GM21576 (cell line): ENCODE results near the gene SP9.

Experiments used
- ATAC-seq: cut with Tn5 transposase; IDR thresholded peaks from one replicate; pipeline ENCODE4 v1.9.1; 2021; ENCODE audit warnings: mild to moderate bottlenecking, moderate library complexity; ENCODE audit not compliant: unreplicated experiment

SP9 gene

DNA sequence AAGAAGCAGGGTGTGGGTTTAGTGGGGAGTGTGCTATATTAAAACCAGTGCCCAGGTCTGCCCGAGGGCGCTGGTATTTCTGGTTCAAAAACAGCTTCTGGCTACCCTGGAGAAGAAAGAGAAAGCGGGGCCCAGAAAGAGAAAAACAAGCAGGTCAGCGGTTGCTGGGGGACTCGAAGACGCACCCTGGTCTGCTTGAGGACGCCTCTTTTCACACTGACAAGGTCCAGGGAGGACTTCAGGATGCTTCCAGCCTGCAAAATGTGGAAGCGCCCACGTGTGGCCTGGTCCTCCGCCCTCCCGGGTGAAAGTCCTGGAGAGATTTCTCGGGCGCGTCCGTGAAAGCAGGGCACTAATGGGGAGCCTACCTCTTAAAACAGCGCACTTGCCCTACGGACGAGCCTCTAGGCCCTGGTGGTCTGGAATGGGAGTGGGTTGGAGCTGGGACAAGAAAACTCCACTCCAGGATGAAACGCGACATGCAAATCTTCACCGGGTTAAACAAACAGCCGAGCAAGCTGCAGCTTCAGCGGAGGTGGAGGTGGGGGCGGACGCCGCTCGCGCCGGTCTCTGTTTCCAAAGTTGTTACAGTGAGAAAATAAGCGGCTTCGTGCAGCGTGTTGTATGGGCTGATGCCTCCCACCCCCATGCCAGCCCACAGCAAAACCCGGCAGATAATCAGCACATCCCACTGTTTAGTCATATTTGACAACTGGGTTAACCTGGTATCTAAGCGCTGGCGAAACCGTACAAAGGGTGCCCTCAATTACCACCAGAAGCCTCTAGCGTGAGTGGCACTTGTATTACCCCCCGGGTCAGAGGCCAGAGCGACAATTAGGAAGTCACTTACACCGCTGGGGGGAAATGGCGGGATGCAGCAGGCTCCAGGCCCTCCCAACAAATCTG, 1.1 kb upstream of the SP9 start:
- no peak for ATAC-seq

DNA sequence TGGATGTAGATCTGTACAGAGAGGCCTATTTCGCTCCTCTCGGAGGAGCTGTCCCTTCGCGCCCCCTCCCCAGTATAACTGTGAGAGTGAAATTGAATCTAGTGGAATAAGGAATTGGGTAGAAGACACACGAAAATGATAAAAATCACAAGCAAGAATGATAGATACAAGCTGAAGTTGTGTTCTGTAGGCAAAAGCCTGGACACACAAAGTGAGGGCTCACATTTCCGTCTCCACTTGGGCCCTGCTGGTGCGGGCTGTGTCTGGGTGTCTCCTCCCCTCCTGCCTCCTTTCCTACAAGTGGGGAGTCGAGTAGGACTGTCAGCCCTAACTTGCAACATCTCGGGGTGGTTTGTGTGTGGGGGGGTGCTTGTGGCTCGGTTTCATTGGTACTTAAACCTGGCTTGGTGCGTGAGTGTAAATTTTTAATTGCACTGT, 457 bp upstream of the SP9 start:
- ATAC-seq, result no peak

DNA sequence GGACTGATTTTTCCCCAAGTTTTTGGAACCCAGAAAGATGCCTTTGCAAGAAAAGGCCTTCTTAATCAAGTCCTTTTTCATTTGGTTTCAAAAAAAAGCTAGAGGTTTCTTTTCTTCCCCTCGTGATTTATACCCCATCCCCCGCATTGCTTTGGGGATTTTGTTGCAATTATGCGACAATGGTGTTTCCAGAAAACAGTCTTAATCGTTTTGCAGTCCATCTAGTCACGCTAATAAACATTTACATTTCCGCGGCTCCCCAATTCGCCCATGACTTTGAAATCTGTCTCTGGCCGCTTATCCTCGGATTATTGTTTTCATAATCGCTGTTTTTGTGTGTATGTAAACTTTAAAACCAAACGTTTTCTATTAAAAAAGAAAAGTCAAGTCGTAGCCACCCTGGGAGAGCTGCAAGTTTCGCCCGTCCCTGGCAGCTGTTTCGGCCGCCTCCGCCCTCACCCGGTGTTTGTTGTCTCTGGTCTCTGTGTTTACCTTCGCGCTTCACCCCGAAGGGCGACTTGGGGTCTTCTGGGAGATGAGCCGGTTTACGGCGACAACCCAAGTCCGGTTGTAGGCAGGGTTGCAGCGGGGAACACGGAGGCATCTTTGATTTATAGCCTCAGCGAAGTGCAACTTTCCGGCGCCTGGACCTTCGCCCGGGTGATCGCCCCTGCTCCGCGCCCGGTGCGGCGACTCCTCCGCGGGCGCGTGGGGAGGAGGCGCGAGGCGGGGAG, 667 bp downstream of the SP9 start:
- no peak for ATAC-seq

DNA sequence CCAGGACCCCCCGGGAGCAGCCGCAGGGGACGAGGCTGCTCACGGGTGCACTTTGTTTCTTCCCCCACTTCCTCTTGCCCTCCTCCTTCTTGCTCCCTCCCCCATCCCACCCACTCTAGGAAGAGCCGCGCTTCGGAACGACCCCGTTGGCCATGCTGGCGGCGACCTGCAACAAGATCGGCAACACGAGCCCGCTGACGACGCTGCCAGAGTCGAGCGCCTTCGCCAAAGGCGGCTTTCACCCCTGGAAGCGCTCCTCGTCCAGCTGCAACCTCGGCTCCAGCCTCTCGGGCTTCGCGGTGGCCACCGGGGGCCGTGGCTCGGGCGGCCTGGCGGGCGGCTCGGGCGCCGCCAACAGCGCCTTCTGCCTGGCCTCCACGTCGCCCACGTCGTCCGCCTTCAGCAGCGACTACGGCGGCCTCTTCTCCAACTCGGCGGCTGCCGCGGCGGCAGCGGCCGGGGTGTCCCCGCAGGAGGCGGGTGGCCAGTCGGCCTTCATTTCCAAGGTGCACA, 1.3 kb downstream of the SP9 start:
- ATAC-seq, result no peak

DNA sequence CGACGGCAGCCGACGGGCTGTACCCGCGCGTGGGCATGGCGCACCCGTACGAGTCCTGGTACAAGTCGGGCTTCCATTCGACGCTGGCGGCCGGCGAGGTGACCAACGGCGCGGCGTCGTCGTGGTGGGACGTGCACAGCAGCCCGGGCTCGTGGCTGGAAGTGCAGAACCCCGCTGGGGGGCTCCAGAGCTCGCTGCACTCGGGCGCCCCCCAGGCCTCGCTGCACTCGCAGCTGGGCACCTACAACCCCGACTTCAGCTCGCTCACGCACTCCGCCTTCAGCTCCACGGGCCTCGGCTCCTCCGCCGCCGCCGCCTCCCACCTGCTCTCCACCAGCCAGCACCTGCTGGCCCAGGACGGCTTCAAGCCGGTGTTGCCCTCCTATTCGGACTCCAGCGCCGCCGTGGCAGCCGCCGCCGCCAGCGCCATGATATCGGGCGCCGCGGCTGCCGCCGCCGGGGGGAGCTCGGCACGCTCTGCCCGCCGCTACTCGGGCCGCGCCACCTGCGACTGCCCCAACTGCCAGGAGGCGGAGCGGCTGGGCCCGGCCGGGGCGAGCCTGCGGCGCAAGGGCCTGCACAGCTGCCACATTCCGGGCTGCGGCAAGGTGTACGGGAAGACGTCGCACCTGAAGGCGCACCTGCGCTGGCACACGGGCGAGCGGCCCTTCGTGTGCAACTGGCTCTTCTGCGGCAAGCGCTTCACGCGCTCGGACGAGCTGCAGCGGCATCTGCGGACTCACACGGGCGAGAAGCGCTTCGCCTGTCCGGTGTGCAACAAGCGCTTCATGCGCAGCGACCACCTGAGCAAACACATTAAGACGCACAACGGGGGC, 2.0 kb downstream of the SP9 start:
- ATAC-seq, result peak; percentile 37

DNA sequence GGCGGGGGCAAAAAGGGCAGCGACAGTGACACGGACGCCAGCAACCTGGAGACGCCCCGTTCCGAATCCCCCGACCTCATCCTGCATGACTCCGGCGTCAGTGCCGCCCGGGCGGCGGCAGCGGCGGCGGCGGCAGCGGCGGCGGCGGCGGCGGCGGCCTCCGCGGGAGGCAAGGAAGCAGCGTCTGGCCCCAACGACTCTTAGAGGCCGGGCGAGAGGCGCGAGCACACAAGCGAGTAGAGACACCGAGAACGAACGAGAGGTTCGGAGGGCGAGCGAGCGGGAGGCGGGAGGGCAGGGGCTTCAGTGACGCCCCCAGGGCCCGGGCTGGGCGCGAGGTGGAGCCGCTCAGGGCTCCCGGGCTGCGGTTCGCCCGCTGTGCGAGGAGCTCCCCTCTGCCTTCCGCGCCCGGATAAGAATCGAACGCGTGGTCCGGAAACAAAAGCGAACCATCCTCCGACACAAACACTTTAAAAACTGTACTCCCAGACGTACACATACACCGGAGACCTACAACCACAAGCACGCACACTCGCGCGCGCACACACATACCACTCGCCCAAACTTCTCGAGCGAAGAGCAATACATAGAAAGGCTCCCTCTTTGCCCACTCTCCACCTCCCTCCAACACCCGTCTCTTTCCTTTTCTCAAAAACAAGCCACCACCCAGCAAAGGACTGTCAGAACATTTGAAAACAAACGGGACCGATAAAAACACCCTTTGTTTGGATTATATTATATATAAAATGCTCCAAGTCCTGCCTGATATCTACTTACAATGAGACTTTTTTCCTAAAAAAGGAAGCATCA, 2.8 kb downstream of the SP9 start:
- no peak for ATAC-seq

DNA sequence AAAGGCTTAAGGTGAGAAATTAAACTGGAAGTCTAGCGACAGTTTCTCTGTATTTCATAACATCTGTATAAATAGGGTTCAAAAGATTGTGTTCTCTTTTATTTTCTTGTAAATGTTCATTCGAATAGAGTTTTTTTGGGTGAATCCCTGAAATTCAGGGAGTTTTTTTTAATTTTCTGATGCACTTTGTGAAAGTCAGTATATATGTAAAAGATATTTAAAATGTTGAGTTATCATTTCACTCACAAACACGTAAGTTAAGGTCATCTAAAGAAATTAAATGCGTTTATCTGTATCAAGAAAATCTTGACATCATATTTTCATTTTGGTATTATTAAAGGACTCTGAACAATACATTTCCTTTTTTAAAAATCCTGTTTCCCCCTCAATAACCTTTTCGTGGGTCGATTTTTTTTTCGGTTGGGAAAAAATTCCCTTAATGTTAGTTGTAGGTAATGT, 3.4 kb downstream of the SP9 start:
- ATAC-seq, result no peak

DNA sequence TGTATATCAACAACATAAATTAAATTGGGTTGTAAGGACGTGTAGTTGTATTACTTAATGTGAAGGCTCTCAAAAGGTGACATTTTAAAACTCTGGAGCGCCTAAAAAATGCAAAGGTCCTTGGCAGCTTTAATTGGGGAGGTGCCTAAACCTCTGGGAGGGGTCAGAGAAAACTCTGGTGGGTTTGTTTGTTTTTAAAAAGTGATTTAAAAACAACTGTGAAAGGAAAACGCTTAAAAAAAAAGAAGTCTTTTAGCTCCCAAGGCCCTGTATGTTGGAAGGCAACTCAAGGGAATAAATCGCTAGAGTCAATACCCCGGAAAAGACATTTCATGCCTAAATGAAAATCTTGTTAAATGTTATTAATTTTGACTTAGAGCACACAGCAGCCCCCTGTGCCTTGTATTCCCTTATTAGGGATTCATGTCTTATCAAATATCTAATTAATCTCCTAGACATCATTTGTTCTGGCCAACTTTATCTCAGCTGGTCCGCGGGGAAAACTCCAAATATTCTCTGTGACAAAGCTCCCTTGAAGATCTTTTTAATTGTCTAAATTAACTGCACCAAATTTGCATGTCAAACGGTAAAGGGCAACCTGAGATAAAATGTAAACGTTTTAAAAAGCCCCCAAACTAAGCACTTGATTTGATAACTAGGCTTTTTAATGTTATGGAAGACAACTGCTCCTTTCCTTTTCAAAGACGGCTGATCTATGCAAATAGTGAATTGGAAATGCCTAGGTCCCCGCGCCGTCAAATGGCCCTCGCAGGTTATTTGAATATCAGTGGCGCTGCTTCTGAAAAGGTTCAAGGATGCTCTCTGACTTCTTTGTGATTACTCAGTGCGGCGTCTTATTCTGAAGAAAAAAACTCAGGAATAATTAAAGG, 4.2 kb downstream of the SP9 start:
- ATAC-seq, result no peak

DNA sequence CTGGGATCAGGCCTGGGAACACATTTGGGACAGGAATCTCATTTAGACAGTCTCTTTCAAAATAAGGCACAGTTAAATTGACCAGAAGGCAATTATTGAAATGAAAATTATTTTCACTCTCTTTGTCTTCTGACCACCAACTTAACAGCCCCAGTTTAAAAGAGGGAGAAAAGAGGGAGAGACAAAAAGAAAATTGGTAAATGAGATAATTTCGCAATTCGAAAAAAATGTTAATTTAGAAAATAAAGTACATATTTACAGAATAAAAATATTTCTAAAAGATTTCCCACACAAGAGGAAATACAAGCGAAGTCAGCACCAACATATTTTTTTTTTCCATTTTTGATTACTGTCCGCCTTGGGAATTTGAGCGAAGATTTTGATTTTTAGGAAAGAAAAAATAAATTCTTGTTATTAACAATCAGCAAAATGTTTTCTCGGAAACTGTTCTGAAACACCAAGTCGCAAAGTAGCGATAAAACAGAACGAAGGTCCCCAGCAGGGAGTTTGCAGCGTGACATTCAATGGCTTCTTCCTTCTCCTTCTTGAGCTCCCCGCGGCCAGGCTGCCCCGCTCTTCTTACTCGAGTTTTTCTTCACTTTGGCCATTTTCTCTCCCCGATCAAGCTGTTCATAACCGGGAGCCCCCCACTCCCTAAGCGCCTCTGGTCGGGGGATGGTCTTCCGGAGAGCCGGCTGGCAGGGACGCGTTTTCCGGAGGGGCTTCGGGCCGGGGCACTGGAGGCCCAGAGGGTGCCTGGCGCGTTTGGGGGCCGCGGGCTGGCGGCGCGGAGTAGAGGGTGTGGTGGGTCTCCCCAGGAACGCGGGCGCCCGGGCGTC, 5.0 kb downstream of the SP9 start:
- no peak for ATAC-seq

DNA sequence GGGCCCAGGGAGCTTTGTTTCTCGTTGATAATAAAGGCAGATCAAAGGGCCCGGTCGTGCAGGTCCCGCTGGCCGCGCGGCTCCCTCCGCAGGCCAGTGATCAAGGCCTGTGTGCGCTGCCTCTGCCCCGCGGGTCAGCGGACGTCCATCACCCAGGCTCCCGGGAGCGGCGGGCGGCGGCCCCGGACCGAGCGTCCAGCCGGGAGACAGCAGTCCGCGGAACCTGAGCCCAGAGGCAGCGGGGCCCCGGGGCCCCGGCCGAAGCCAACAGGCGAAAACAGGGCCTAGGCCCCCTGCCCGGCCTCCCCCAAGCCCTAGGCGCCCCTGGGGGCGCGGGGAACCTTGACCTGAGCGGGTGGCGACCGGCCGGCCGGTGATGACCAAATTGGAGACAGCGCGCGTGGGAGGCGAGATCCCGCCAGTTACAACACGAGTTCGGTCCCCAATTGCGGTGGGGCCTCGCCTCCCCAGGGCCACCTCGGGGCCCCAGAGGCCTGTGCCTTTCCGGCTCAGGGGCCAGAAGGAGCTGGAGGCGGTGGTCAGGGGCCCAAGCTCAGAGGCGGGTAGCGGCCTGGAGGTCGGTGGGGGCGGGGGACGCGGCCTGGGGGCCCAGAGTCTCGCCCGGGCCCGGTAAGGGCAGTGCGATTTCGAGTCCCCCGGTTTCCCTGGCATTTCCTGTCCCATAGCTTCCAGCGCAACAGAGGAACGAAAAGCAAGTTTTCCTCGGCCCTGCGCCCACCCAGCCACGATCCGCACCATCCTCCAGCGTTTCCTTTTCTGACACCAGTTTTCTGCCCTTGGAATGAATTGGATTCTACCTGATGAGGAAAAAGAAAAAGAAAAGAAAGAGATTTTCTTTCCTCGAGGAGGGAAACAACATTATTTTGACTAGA, 5.9 kb downstream of the SP9 start:
- ATAC-seq, result no peak

DNA sequence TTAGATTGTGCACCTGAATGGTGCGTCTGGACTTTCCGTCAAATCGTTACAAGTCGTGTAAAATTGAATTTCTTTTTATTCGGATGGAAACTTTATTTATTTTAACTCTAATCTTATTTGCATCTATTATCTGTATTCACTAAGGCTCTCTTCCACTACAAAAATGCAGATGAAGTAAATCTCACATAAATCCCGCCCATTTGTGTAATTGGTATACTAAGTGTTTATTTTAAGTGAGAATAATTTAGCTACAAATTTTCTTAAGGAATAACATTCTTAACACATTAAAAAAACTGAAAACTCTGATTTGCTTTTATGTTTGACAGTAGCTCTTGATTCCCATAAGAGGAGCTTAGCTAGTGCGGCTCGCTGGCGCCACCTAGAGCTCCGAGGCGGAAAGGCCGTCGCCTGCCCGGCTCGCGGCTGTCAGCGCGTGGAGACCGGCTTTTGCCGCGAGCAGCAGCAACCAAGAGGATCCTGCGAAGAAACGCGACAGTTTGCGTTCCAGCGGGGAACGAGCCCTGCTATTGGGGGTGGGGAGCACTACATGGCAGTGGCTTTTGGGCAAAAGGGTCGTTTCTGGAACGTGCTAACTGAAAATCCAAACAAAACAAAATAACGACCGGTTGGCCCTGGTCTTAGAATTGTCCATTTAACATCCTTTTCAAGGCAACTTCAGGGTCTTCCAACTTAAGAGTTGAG, 6.7 kb downstream of the SP9 start:
- ATAC-seq, result peak; percentile 61

DNA sequence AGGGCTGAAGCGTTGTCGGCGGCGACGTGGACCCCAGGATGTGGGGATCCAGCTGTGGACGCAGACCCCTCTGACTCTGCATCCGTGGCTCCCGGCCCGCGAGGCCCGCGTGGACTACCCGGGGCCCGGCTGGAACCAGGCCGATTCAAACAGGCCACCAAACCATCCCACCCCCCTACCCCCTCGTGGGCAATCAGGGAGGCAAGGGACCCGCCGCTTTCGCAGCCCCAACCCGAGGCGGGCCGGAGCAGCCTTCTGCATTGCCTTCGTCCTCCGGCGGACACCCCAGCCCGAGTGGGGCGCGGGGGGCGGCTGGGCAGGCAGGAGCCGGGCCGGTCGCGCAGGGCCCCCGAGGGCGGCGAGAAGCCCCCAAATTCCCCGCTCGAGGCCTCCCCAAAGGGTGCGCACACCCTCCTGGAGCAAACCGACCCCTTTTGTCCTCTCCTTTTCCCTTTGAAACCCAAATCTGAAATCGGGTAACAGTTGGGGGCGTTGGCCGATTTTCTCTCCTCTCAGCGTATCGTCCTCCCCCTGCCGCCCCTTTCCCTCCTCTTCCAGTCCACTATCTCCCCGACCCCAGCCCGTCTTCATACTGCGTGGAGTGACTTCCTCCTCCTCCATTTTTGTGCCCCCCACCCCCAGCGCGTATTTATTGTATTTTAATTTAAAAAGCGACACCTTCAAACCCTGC, 7.4 kb downstream of the SP9 start:
- no peak for ATAC-seq

DNA sequence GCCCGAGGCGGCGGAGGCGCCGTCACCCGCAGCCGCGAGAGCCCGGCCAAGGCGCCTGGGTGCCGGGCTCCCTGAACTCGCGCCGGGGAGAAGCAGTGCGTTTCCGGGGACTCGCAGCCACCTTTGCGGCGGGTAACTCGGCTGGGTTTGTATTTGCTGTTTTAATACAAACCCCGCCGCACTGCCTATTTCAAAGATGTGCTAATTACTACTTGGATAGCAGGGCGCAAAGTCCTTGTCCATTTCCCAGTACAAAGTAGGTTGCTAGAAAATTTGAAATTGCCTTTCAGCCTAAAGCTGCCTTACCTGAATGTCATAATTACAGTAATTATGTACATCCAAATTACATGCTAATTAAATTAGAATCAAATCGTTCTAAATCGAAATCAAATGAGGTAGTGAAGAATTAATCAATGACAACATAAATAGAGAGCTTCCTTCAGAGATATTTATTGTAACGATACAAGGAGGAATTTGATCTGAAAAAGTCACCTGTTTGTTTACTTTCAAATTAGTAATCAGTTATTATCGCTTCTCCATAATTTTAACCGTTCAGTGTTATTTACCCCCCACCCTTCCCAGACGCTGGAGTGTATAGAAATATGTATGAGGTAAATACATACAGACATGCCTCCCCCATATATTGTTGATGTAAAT, 8.1 kb downstream of the SP9 start:
- no peak for ATAC-seq

DNA sequence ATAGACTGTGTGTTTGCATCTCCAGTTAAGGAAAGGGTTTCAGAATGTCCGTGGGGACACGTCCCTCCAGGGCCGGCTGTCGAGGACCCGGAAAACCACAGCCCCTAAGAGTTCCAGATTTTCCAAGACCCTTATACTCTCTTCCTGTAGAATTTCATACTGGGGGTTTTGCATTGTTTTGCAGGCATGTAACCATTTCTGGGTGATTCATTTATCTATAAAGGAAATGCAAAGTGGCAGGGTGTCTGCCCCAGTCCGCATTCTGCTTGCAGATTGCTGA, 8.5 kb downstream of the SP9 start:
- ATAC-seq, result no peak

DNA sequence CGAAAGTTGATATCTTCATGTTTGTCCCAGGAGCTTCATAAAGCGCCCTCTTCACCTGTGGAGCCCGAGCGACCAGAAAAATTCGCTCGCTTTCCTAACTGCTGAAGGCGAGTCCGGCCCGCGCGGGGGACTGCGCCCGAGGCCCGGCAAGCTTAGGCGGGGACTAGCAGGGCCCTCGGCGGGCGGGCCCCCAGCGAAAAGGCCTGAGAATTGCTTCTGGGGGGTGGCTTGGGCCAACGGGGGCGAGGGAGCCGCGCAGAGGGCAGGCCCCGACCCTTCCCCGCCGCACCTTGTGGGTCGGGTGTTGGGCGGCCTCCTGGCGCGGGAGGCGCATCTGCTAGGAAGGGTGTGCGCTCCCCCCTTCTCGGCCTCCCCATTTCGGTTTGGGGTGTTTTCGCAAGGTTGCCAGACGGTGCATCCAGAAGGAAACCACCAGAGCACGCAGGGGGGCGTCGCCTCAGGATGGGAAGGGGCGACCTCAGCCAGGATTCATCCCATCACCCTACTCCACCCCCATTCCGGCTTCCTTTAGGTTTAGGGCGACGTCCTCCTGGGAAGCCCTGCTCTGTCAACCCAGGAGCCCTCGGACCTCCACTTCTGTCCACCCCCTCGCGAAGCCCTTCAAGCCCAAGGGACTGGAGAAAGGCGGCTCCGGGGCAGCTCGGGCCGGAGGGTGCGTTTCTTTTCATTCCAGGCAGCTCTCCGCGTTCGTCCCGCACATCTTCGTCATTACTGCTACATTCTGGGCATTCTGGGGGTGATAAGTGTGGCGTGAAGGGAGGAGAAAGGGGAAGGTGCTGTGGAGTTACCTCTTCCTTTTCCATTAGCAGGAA, 9.1 kb downstream of the SP9 start:
- ATAC-seq, result no peak
